ENCODE data around the gene ZNRF1. TPM values are rescaled to one million over a fixed set of nuclear protein-coding genes. Genes with fewer than 3 reads are reported as not detected.
A peak's percentile ranks its signal among the peaks of the same experiment; 100 is the strongest.

ZNRF1 gene
- total RNA-seq, 1 donor, result 20.7 TPM

GRCh38 chr16:75048054-75048453, 49.2 kb downstream of the ZNRF1 start:
- TF ChIP-seq CTCF (IDR thresholded peaks at IDR 0.05; ENCODE audit: insufficient read depth, low read depth, low read length), result no peak
- DNase-seq (ENCODE audit: low read depth), result no peak
- H3K4me3 ChIP-seq (ENCODE audit: low read depth, low read length), result no peak overlapping the region

DNA sequence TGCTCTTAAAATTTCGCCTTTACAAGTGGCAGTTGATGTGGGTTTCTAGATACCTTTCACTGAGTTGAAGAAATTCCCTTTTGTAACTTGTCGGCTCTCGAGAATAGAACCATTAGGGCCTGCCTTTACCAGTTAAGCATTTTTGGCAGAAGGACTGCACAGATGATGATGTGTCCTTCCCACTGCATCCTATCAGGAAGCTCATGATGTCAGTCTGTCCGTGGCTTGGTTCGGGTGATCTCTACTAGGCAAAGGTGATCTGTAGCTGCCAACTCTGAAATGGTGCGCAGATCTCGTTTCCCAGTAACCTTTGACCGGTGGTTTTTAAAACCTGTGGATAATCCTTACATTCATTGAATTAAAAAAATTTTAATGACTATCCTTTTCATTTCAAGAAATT, 49.7 kb downstream of the ZNRF1 start:
- no peak for DNase-seq (ENCODE audit: low read depth)
- H3K4me3 ChIP-seq (ENCODE audit: low read depth, low read length), result no peak overlapping the region
- TF ChIP-seq CTCF (IDR thresholded peaks at IDR 0.05; ENCODE audit: insufficient read depth, low read depth, low read length), result no peak

GRCh38 chr16:75052481-75053202, 53.8 kb downstream of the ZNRF1 start:
- H3K4me3 ChIP-seq (ENCODE audit: low read depth, low read length), result no peak overlapping the region
- no peak for DNase-seq (ENCODE audit: low read depth)
- TF ChIP-seq CTCF (IDR thresholded peaks at IDR 0.05; ENCODE audit: insufficient read depth, low read depth, low read length), result no peak

- H3K4me3 ChIP-seq (ENCODE audit: low read depth, low read length), result no peak overlapping the region
- no peak for DNase-seq (ENCODE audit: low read depth)
- no peak for TF ChIP-seq CTCF (IDR thresholded peaks at IDR 0.05; ENCODE audit: insufficient read depth, low read depth, low read length)
Observed at GRCh38 chr16:75053791-75054555, 55.1 kb downstream of the ZNRF1 start.

- H3K4me3 ChIP-seq (ENCODE audit: low read depth, low read length), result no peak overlapping the region
- DNase-seq (ENCODE audit: low read depth), result no peak
- TF ChIP-seq CTCF (IDR thresholded peaks at IDR 0.05; ENCODE audit: insufficient read depth, low read depth, low read length), result no peak
Observed at GRCh38 chr16:75054556-75054947, 55.7 kb downstream of the ZNRF1 start.

DNA sequence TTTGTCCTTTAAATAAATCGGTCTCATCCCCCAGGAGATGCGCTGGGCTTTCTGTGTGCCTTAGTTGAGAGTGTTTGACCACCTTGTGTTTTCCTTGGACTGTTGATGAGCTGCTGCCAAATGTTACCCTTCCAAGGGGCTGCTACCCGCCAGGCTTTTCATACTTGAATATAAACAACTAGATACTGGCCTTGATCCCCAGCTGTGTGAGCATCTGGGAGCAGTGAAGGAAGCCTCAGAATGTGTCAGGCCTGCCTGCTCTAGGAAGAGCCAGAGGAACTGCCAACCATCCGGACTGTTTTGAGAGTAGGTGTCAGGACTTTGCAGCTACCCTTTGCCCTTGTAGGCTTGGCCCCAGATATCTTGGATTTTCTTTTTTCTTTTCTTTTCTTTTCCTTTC, 60.0 kb downstream of the ZNRF1 start:
- peak; percentile 38 for DNase-seq (ENCODE audit: low read depth)
- no peak overlapping the region for H3K4me3 ChIP-seq (ENCODE audit: low read depth, low read length)
- no peak for TF ChIP-seq CTCF (IDR thresholded peaks at IDR 0.05; ENCODE audit: insufficient read depth, low read depth, low read length)
